RPMI8226 (cell line): Measurements from ENCODE around the gene MED16.
"Not testable (repeated sequence)": the region's sequence is repeated elsewhere in the genome, so short reads cannot be mapped to it uniquely, and the experiment has no call there.

Experiments
- DNase-seq: peaks from one replicate; pipeline ENCODE4 v3.0.0-alpha.2; 2015

MED16 gene

GRCh38 chr19:850979-851335 is 42.0 kb downstream of the MED16 start:
- DNase-seq, result no peak

- DNase-seq, result peak; percentile 56
These were observed 42.6 kb downstream of the MED16 start for GRCh38 chr19:850221-850978.

GRCh38 chr19:849195-849594 is 43.8 kb downstream of the MED16 start:
- not testable (repeated sequence) for DNase-seq

GRCh38 chr19:848386-848921 is 44.5 kb downstream of the MED16 start:
- DNase-seq, result no peak

GRCh38 chr19:845707-846521 is 47.1 kb downstream of the MED16 start:
- no peak for DNase-seq

GRCh38 chr19:844546-844971 is 48.4 kb downstream of the MED16 start:
- peak; percentile 75 for DNase-seq

- DNase-seq, result no peak
These were observed 49.0 kb downstream of the MED16 start for GRCh38 chr19:843836-844545.

GRCh38 chr19:843180-843835 is 49.7 kb downstream of the MED16 start:
- peak; percentile 56 for DNase-seq

- not testable (repeated sequence) for DNase-seq
These were observed 50.2 kb downstream of the MED16 start for GRCh38 chr19:842802-843179.

- DNase-seq, result no peak
These were observed 52.3 kb downstream of the MED16 start, which contains the start of gene PRTN3 for GRCh38 chr19:840519-841206. PRTN3 (plus strand) TSS chr19:840999; CDS start chr19:841009, 10 bp downstream.

- no peak for DNase-seq
These were observed 57.7 kb downstream of the MED16 start for GRCh38 chr19:835210-835810.

GRCh38 chr19:834216-834615 is 58.8 kb downstream of the MED16 start:
- DNase-seq, result no peak

GRCh38 chr19:831407-832369 is 61.3 kb downstream of the MED16 start:
- DNase-seq, result no peak

GRCh38 chr19:829129-829758 is 63.7 kb downstream of the MED16 start:
- DNase-seq, result no peak

- DNase-seq, result no peak
These were observed 65.2 kb downstream of the MED16 start, which contains the start of gene AZU1 for GRCh38 chr19:827710-828321. AZU1 (plus strand) TSS chr19:827837; CDS start chr19:827847, 10 bp downstream.

GRCh38 chr19:827314-827709 is 65.7 kb downstream of the MED16 start:
- DNase-seq, result no peak

GRCh38 chr19:825897-826644 is 66.9 kb downstream of the MED16 start:
- no peak for DNase-seq

- no peak for DNase-seq
These were observed 68.1 kb downstream of the MED16 start for GRCh38 chr19:824885-825284.
